Measurements from ENCODE around the gene SPATA2.

Gene SPATA2

DNA sequence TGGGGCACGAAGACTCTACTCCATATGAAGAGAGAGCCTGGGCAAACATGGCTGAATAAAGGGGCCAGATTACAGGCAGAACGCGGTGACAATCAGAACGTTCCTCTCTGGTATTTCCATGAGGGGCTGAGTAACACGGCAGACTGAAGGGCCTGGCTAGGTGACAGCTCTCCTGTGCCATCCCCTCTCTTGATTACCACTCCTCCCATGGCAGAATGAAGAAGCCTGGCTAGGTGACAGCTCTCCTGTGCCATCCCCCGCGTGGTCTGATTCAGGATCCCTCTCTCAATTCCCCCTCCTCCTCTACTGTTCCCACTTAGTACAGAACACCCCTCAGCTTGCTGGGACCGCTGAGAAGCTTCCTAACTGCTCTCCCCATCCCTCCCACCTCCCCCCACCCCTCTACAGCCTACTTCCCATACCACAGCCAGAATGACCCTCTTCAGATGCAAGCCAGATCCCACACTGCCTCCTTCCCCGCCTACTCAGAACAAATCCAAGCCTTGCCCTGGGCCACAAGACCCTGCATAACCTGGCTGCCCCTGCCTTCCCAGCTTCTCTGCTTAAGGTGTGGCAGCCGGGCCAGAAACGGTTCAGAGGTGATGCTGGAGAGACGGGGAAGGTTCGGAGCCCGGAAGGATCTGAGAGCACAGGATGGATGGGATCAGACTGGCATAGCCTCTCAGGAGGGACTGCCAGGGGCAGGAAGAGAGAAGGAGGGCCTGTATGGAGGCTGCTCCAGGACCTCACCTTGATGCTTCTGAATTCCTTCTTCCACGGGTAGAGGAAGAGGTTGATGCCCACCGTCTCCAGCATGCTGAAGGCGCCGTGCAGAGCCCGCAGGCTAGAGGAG lies 7.7 kb downstream of the SPATA2 start:
- Histone ChIP-seq H3K27me3 (replicated peaks; ENCODE audit: insufficient read depth, low read length) (no peaks in the 10 kb centered on the region), H3K4me3 (ENCODE audit: low read length) (no peak overlapping the region), H3K4me2 (ENCODE audit: low read depth, low read length) (no peak overlapping the region), H3K27ac (ENCODE audit: low read length) (no peak overlapping the region), H4K20me1 (ENCODE audit: insufficient read depth, low read length) (no peaks in the 10 kb centered on the region), H3F3A (ENCODE audit: insufficient read depth, low read length) (no peaks in the 10 kb centered on the region), H2AFZ (ENCODE audit: low read length) (no peak overlapping the region), H3K36me3 (replicated peaks; ENCODE audit: insufficient read depth, low read length) (0 out of 2 replicates have a peak, but pooled peaks cover 3% of the 10 kb centered on the region), H3K9me3 (replicated peaks; ENCODE audit: insufficient read depth, low read length) (no peaks in the 10 kb centered on the region), H3K4me1 (ENCODE audit: low read length) (no peaks in the 10 kb centered on the region), H3K9me2 (replicated peaks; ENCODE audit: insufficient read depth, low read length) (no peaks in the 10 kb centered on the region), H3K9ac (ENCODE audit: low read length) (no peak overlapping the region), H3K79me2 (ENCODE audit: low read length) (peaks cover 45% of the 10 kb centered on the region)
- DNase-seq: no peak
- no peak for TF ChIP-seq EZH2 (optimal IDR thresholded peaks at IDR 0.05; ENCODE audit: low read depth, low read length)
- no peak for TF ChIP-seq EZH2phosphoT487 (IDR thresholded peaks at IDR 0.05; ENCODE audit: low read length)
- TF ChIP-seq, protein P1, sequence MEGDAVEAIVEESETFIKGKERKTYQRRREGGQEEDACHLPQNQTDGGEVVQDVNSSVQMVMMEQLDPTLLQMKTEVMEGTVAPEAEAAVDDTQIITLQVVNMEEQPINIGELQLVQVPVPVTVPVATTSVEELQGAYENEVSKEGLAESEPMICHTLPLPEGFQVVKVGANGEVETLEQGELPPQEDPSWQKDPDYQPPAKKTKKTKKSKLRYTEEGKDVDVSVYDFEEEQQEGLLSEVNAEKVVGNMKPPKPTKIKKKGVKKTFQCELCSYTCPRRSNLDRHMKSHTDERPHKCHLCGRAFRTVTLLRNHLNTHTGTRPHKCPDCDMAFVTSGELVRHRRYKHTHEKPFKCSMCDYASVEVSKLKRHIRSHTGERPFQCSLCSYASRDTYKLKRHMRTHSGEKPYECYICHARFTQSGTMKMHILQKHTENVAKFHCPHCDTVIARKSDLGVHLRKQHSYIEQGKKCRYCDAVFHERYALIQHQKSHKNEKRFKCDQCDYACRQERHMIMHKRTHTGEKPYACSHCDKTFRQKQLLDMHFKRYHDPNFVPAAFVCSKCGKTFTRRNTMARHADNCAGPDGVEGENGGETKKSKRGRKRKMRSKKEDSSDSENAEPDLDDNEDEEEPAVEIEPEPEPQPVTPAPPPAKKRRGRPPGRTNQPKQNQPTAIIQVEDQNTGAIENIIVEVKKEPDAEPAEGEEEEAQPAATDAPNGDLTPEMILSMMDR (IDR thresholded peaks at IDR 0.05; ENCODE audit: low read length): no peak

DNA sequence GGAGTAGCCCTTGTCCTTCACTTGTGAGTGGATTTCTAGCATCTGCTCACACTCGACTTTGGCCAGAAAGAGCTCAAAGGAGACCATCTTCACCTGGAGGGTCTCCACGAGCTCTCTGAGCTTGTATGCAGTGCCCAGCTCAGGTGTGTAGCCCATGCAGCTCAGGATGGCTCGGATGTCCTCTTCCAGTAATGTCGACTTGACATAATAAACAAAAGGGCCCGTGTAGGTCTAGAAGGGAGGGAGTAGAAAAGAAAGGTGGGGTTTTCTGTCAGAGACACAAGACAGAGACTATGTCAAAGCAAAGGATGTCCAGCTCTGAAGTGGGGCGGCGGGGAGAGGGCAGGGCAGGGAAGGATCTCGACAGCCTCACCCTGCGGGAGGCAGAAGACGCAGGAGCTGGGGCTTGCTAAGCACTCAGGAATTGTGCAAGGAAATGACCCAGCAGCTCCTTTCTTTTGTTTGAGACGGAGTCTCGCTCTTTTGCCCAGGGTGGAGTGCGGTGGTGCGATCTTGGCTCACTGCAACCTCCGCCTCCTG lies 8.6 kb downstream of the SPATA2 start:
- DNase-seq: no peak
- Histone ChIP-seq H2AFZ (ENCODE audit: low read length) (no peak overlapping the region), H3F3A (ENCODE audit: insufficient read depth, low read length) (no peaks in the 10 kb centered on the region), H4K20me1 (ENCODE audit: insufficient read depth, low read length) (no peaks in the 10 kb centered on the region), H3K9me2 (replicated peaks; ENCODE audit: insufficient read depth, low read length) (no peaks in the 10 kb centered on the region), H3K27me3 (replicated peaks; ENCODE audit: insufficient read depth, low read length) (no peaks in the 10 kb centered on the region), H3K4me3 (ENCODE audit: low read length) (no peak overlapping the region), H3K4me2 (ENCODE audit: low read depth, low read length) (no peak overlapping the region), H3K4me1 (ENCODE audit: low read length) (no peaks in the 10 kb centered on the region), H3K36me3 (replicated peaks; ENCODE audit: insufficient read depth, low read length) (0 out of 2 replicates have a peak, but pooled peaks cover 3% of the 10 kb centered on the region), H3K79me2 (ENCODE audit: low read length) (peaks cover 36% of the 10 kb centered on the region), H3K27ac (ENCODE audit: low read length) (no peak overlapping the region), H3K9ac (ENCODE audit: low read length) (no peak overlapping the region), H3K9me3 (replicated peaks; ENCODE audit: insufficient read depth, low read length) (no peaks in the 10 kb centered on the region)
- no peak for TF ChIP-seq EZH2phosphoT487 (IDR thresholded peaks at IDR 0.05; ENCODE audit: low read length)
- TF ChIP-seq, protein P1 (IDR thresholded peaks at IDR 0.05; ENCODE audit: low read length): no peak
- no peak for TF ChIP-seq EZH2 (optimal IDR thresholded peaks at IDR 0.05; ENCODE audit: low read depth, low read length)

DNA sequence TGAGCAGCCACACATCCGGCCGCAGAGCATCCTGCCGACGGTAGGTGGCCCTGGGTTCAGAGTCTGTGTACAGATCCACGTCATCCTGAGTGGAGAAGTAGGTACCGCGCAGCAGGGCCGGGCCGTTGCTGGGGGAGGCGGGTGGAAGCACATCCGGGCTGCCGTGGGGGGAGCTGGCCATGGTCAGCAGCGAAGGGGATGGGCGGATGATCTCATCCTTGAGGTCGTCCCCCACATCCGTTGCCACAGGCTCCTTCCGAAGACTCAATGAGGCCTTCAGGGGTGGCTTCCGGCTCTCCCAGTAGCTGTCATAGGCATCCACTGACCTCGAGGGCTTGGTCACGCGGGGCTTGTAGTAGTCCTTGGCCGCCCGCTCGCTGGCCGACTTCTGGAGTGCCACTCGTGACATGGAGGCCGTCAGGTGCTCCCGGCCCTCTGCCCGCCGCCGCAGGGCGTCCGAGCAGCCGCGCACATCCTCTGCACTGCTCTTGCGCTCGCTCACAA lies 9.2 kb downstream of the SPATA2 start:
- TF ChIP-seq EZH2 (optimal IDR thresholded peaks at IDR 0.05; ENCODE audit: low read depth, low read length) (no peak), EZH2phosphoT487 (IDR thresholded peaks at IDR 0.05; ENCODE audit: low read length) (no peak)
- TF ChIP-seq, protein P1 (IDR thresholded peaks at IDR 0.05; ENCODE audit: low read length): no peak
- Histone ChIP-seq H3K4me2 (ENCODE audit: low read depth, low read length) (no peak overlapping the region), H3F3A (ENCODE audit: insufficient read depth, low read length) (no peaks in the 10 kb centered on the region), H3K4me1 (ENCODE audit: low read length) (no peaks in the 10 kb centered on the region), H2AFZ (ENCODE audit: low read length) (no peak overlapping the region), H3K9ac (ENCODE audit: low read length) (no peak overlapping the region), H3K27ac (ENCODE audit: low read length) (no peak overlapping the region), H3K36me3 (replicated peaks; ENCODE audit: insufficient read depth, low read length) (0 out of 2 replicates have a peak, but pooled peaks cover 3% of the 10 kb centered on the region), H4K20me1 (ENCODE audit: insufficient read depth, low read length) (no peaks in the 10 kb centered on the region), H3K27me3 (replicated peaks; ENCODE audit: insufficient read depth, low read length) (no peaks in the 10 kb centered on the region), H3K9me3 (replicated peaks; ENCODE audit: insufficient read depth, low read length) (no peaks in the 10 kb centered on the region), H3K4me3 (ENCODE audit: low read length) (no peak overlapping the region), H3K9me2 (replicated peaks; ENCODE audit: insufficient read depth, low read length) (no peaks in the 10 kb centered on the region), H3K79me2 (ENCODE audit: low read length) (peaks cover 31% of the 10 kb centered on the region)
- no peak for DNase-seq
